Myocyte (in vitro differentiated cells): ENCODE data around the gene METTL27. TPM values are rescaled to one million over a fixed set of nuclear protein-coding genes. Genes with fewer than 3 reads are reported as not detected.
"Not testable (repeated sequence)": the region's sequence is repeated elsewhere in the genome, so short reads cannot be mapped to it uniquely, and the experiment has no call there.

Experiments used
- DNase-seq: peaks from one replicate; pipeline ENCODE4 v3.0.0-alpha.2; 2012; ENCODE audit warnings: low read depth
- polyA plus RNA-seq: library from polyadenylated mRNA; unstranded; fragments of >200 nt; gene quantifications from one replicate; pipeline ENCODE4 v1.2.1, GENCODE V29; 2012; ENCODE audit warnings: missing spikeins
- total RNA-seq: library from RNA; depleted of rRNA; stranded (reverse); fragments of >200 nt; gene quantifications from 2 replicates; pipeline ENCODE4 v1.2.3, GENCODE V29; 2014

The METTL27 gene
- 1.3 and 4.0 TPM in 2 replicates for total RNA-seq
- 3.3 TPM for polyA plus RNA-seq

GRCh38 chr7:73842067-73842976, at the start of gene METTL27:
TSS of gene METTL27 (minus strand) at chr7:73842516. CDS start at chr7:73842140, 376 bp downstream.
- DNase-seq: peak; percentile 95

GRCh38 chr7:73891178-73891885, 49.0 kb upstream of the METTL27 start:
- DNase-seq: peak; percentile 35

GRCh38 chr7:73890555-73891147, 48.3 kb upstream of the METTL27 start:
- no peak for DNase-seq

- DNase-seq: no peak
Observed at GRCh38 chr7:73888959-73889358, 46.6 kb upstream of the METTL27 start.

GRCh38 chr7:73887762-73888161, 45.4 kb upstream of the METTL27 start:
- no peak for DNase-seq

GRCh38 chr7:73885975-73886798, 43.9 kb upstream of the METTL27 start:
- no peak for DNase-seq

- DNase-seq: no peak
Observed at GRCh38 chr7:73885433-73885974, 43.2 kb upstream of the METTL27 start.

- DNase-seq: not testable (repeated sequence)
Observed at GRCh38 chr7:73884867-73885422, 42.6 kb upstream of the METTL27 start.

GRCh38 chr7:73882047-73882402, 39.7 kb upstream of the METTL27 start:
- DNase-seq: no peak

GRCh38 chr7:73881352-73882046, 39.2 kb upstream of the METTL27 start:
- DNase-seq: no peak

GRCh38 chr7:73880755-73881328, 38.5 kb upstream of the METTL27 start:
- no peak for DNase-seq

GRCh38 chr7:73879977-73880681, 37.8 kb upstream of the METTL27 start:
- peak; percentile 39 for DNase-seq

GRCh38 chr7:73876973-73877372, 34.7 kb upstream of the METTL27 start:
- no peak for DNase-seq

GRCh38 chr7:73876361-73876760, 34.0 kb upstream of the METTL27 start:
- no peak for DNase-seq

- no peak for DNase-seq
Observed at GRCh38 chr7:73872056-73872908, 30.0 kb upstream of the METTL27 start.

GRCh38 chr7:73871163-73872011, 29.1 kb upstream of the METTL27 start:
- DNase-seq: no peak

GRCh38 chr7:73870041-73870492, 27.8 kb upstream of the METTL27 start:
- DNase-seq: no peak
